Astrocyte (in vitro differentiated cells and primary cell): ENCODE results near the gene ACACB. TPM values are rescaled to one million over a fixed set of nuclear protein-coding genes. Genes with fewer than 3 reads are reported as not detected.

Experiments
- DNase-seq: peaks from one replicate; pipeline ENCODE4 v3.0.0-alpha.2; 2010; ENCODE audit warnings: low read depth
- FAIRE-seq: peaks from 2 replicates; lab custom pipeline; 2011; peaks lifted over from hg19 to GRCh38; lab: Jason Lieb, UNC
- H2AFZ ChIP-seq: 2 replicates; pipeline ENCODE4 v1.6.0; 2012; ENCODE audit warnings: low read depth, low read length, inconsistent platforms
- H3K27ac ChIP-seq: 2 replicates; pipeline ENCODE4 v1.5.1; 2011; ENCODE audit warnings: low read depth, low read length, inconsistent platforms
- H3K27me3 ChIP-seq: 2 replicates; pipeline ENCODE4 v1.6.0; 2011; ENCODE audit warnings: low read length, inconsistent platforms; ENCODE audit not compliant: insufficient read depth
- H3K36me3 ChIP-seq: 2 replicates; pipeline ENCODE4 v1.5.1; 2011; ENCODE audit warnings: low read length, inconsistent platforms; ENCODE audit not compliant: insufficient read depth
- H3K4me1 ChIP-seq: 2 replicates; pipeline ENCODE4 v1.5.1; 2011; ENCODE audit warnings: low read length, inconsistent platforms; ENCODE audit not compliant: insufficient read depth
- H3K4me2 ChIP-seq: 2 replicates; pipeline ENCODE4 v1.6.0; 2012; ENCODE audit warnings: low read length, inconsistent platforms
- H3K4me3 ChIP-seq: 2 replicates; pipeline ENCODE4 v1.5.1; 2011; ENCODE audit warnings: low read depth, mild to moderate bottlenecking, low read length, inconsistent platforms; ENCODE audit not compliant: insufficient read depth
- H3K79me2 ChIP-seq: 2 replicates; pipeline ENCODE4 v1.6.0; 2012; ENCODE audit warnings: mild to moderate bottlenecking, low read length, inconsistent platforms; ENCODE audit not compliant: insufficient read depth
- H3K9ac ChIP-seq: 2 replicates; pipeline ENCODE4 v1.6.0; 2012; ENCODE audit warnings: mild to moderate bottlenecking, low read length, inconsistent platforms
- H3K9me3 ChIP-seq: 2 replicates; pipeline ENCODE4 v1.5.1; 2012; ENCODE audit warnings: low read depth, mild to moderate bottlenecking, low read length, inconsistent platforms; ENCODE audit not compliant: insufficient read depth
- H4K20me1 ChIP-seq: 2 replicates; pipeline ENCODE4 v1.6.0; 2012; ENCODE audit warnings: low read length, inconsistent platforms; ENCODE audit not compliant: insufficient read depth
- H3K27ac Mint-ChIP-seq: one replicate; pipeline ENCODE4 v1.8.0; 2021; ENCODE audit warnings: mild to moderate bottlenecking, mixed read lengths; ENCODE audit not compliant: unreplicated experiment
- H3K27me3 Mint-ChIP-seq: one replicate; pipeline ENCODE4 v1.8.0; 2021; ENCODE audit warnings: low read depth, mixed read lengths; ENCODE audit not compliant: unreplicated experiment
- H3K36me3 Mint-ChIP-seq: one replicate; pipeline ENCODE4 v1.8.0; 2021; ENCODE audit warnings: low read depth, mixed read lengths; ENCODE audit not compliant: unreplicated experiment
- H3K4me1 Mint-ChIP-seq: one replicate; pipeline ENCODE4 v1.8.0; 2021; ENCODE audit warnings: low read depth, mixed read lengths; ENCODE audit not compliant: unreplicated experiment
- H3K4me3 Mint-ChIP-seq: one replicate; pipeline ENCODE4 v1.8.0; 2021; ENCODE audit warnings: mild to moderate bottlenecking, moderate library complexity, mixed read lengths; ENCODE audit not compliant: unreplicated experiment
- H3K9me3 Mint-ChIP-seq: one replicate; pipeline ENCODE4 v1.8.0; 2021; ENCODE audit warnings: mild to moderate bottlenecking, mixed read lengths; ENCODE audit not compliant: unreplicated experiment
- CTCF ChIP-seq: IDR thresholded peaks from 2 replicates; pipeline ENCODE4 v1.5.1; 2011; ENCODE audit warnings: low read depth, mild to moderate bottlenecking, inconsistent platforms, low read length, moderate library complexity; ENCODE audit not compliant: insufficient read depth
- EZH2 ChIP-seq: IDR thresholded peaks from 2 replicates; pipeline ENCODE4 v1.6.1; 2012; ENCODE audit warnings: mild to moderate bottlenecking, low read length, inconsistent platforms; ENCODE audit not compliant: insufficient read depth
- total RNA-seq: library from RNA; stranded (reverse); gene quantifications from 2 replicates; pipeline ENCODE4 v1.2.1, GENCODE V29; 2021

Gene ACACB
- total RNA-seq, 1 donor from 2014 or later: 3.9 TPM

- H2AFZ ChIP-seq: no peak overlapping the region
- DNase-seq (no peak), FAIRE-seq (no peak)
- Mint-ChIP-seq H3K4me1 (no peaks in the 10 kb centered on the region), H3K9me3 (no peaks in the 10 kb centered on the region), H3K27ac (no peak overlapping the region), H3K36me3 (no peaks in the 10 kb centered on the region), H3K4me3 (no peak overlapping the region), H3K27me3 (peaks cover 31% of the 10 kb centered on the region)
- no peaks in the 10 kb centered on the region for H3K4me1 ChIP-seq
- no peaks in the 10 kb centered on the region for H3K9me3 ChIP-seq
- no peak overlapping the region for H3K4me2 ChIP-seq
- no peak overlapping the region for H3K4me3 ChIP-seq
- no peaks in the 10 kb centered on the region for H3K79me2 ChIP-seq
- no peak for TF ChIP-seq EZH2
- no peak for TF ChIP-seq CTCF
- H3K9ac ChIP-seq: no peak overlapping the region
- no peak overlapping the region for H3K27ac ChIP-seq
- no peaks in the 10 kb centered on the region for H3K36me3 ChIP-seq
- no peaks in the 10 kb centered on the region for H4K20me1 ChIP-seq
- peaks cover 5% of the 10 kb centered on the region for H3K27me3 ChIP-seq
Observed at GRCh38 chr12:109286252-109286651, 169.9 kb downstream of the ACACB start.

GRCh38 chr12:109286652-109287051, 170.3 kb downstream of the ACACB start:
- H3K36me3 ChIP-seq: no peaks in the 10 kb centered on the region
- no peaks in the 10 kb centered on the region for H4K20me1 ChIP-seq
- H2AFZ ChIP-seq: no peak overlapping the region
- FAIRE-seq: no peak
- H3K27ac ChIP-seq: no peak overlapping the region
- no peaks in the 10 kb centered on the region for H3K4me1 Mint-ChIP-seq
- H3K4me3 ChIP-seq: no peak overlapping the region
- H3K27me3 Mint-ChIP-seq: peaks cover 34% of the 10 kb centered on the region
- no peak overlapping the region for H3K27ac Mint-ChIP-seq
- H3K79me2 ChIP-seq: no peaks in the 10 kb centered on the region
- H3K9ac ChIP-seq: no peak overlapping the region
- H3K9me3 ChIP-seq: no peaks in the 10 kb centered on the region
- peaks cover under 1% of the 10 kb centered on the region for H3K4me1 ChIP-seq
- H3K9me3 Mint-ChIP-seq: no peaks in the 10 kb centered on the region
- no peaks in the 10 kb centered on the region for H3K36me3 Mint-ChIP-seq
- DNase-seq: no peak
- no peak overlapping the region for H3K4me3 Mint-ChIP-seq
- peaks cover 5% of the 10 kb centered on the region for H3K27me3 ChIP-seq
- TF ChIP-seq CTCF (no peak), EZH2 (no peak)
- no peak overlapping the region for H3K4me2 ChIP-seq

GRCh38 chr12:109287181-109287580, 170.8 kb downstream of the ACACB start:
- no peak for TF ChIP-seq CTCF
- FAIRE-seq (no peak), DNase-seq (no peak)
- H3K79me2 ChIP-seq: no peaks in the 10 kb centered on the region
- Mint-ChIP-seq H3K27me3 (peaks cover 31% of the 10 kb centered on the region), H3K27ac (no peak overlapping the region), H3K36me3 (no peaks in the 10 kb centered on the region), H3K4me1 (no peaks in the 10 kb centered on the region), H3K9me3 (no peaks in the 10 kb centered on the region), H3K4me3 (no peak overlapping the region)
- no peaks in the 10 kb centered on the region for H3K36me3 ChIP-seq
- H3K4me3 ChIP-seq: no peak overlapping the region
- H3K27ac ChIP-seq: no peak overlapping the region
- H3K9me3 ChIP-seq: no peaks in the 10 kb centered on the region
- H4K20me1 ChIP-seq: no peaks in the 10 kb centered on the region
- H3K4me2 ChIP-seq: no peak overlapping the region
- H2AFZ ChIP-seq: no peak overlapping the region
- peaks cover 3% of the 10 kb centered on the region for H3K4me1 ChIP-seq
- H3K9ac ChIP-seq: no peak overlapping the region
- H3K27me3 ChIP-seq: peaks cover 5% of the 10 kb centered on the region
